HG03342 (cell line): ENCODE measurements around the gene KCNH6.

ENCODE experiments used
- ATAC-seq: cut with Tn5 transposase; IDR thresholded peaks from one replicate; pipeline ENCODE4 v1.9.1; 2021; ENCODE audit warnings: mild to moderate bottlenecking, moderate library complexity; ENCODE audit not compliant: unreplicated experiment

The KCNH6 gene

DNA sequence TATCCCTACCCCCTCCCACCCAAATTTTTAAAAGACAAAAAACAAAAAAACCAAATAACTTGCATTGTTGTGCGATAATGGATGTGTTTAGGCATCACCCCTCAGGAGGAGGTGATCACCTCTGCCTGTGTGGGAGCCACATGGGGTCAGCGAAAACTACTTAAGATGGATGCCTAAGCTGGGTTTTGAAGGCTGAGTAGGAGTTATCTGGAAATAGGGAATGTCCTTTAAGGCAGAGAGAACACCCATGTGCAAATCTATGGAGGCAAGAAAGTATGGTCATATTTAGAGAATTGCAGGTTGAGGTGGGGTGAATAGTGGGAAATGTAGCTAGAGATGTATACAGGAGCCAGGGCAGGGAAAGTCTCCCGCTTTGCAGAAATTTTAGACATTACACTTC is 72.0 kb downstream of the KCNH6 start:
- no peak for ATAC-seq
